ENCODE results near the gene POLR2F.

GRCh38 chr22:37926771-37927636 is 26.5 kb upstream of the POLR2F start:
- no peak for TF ChIP-seq CTCF (IDR thresholded peaks at IDR 0.05)
- TF ChIP-seq POLR2A (IDR thresholded peaks at IDR 0.05) = no peak
- TF ChIP-seq EP300 (IDR thresholded peaks at IDR 0.05) = no peak
